Adrenal gland (tissue), 12 donors: ENCODE results near the gene CCDC152. TPM values are rescaled to one million over a fixed set of nuclear protein-coding genes. Genes with fewer than 3 reads are reported as not detected.

Experiments used
- DNase-seq, 7 donors: peaks; one replicate each; pipeline ENCODE4 v3.0.0-alpha.2; 2019 to 2020
- H3K27ac ChIP-seq, 5 donors: fragments of 200-600 bp; sonication (generic) in 4 of 5; 1 replicate in 3 of 5; 2 replicates in 2 of 5; pipeline versions ENCODE4 v1.5.1 to v1.8.0; 2016 to 2020; ENCODE audit warnings: mild to moderate bottlenecking in 1 of 5
- H3K27me3 ChIP-seq: fragments of 200-600 bp; 2 replicates; pipeline ENCODE4 v1.8.0; 2021
- H3K36me3 ChIP-seq, 2 donors: fragments of 200-600 bp; replicated peaks in 1 of 2; 1 replicate in 1 of 2; 2 replicates in 1 of 2; pipeline versions ENCODE4 v1.5.1 to v1.8.0; 2018 to 2022
- H3K4me1 ChIP-seq, 2 donors: fragments of 200-600 bp; replicated peaks in 1 of 2; 1 replicate in 1 of 2; 2 replicates in 1 of 2; pipeline versions ENCODE4 v1.5.1 to v1.8.0; 2018 to 2021
- H3K4me3 ChIP-seq, 4 donors: fragments of 200-600 bp; sonication (generic) in 3 of 4; one replicate each; pipeline ENCODE4 v1.5.1; 2016 to 2018
- H3K9me3 ChIP-seq, 3 donors: fragments of 200-600 bp; sonication (generic) in 1 of 3; replicated peaks in 1 of 3; 1 replicate in 2 of 3; 2 replicates in 1 of 3; pipeline versions ENCODE4 v1.5.1 to v1.8.0; 2016 to 2021
- POLR2A ChIP-seq, 2 donors: fragments of 450-650 bp; IDR thresholded peaks; one replicate each; pipeline ENCODE4 v1.6.1; 2017; ENCODE audit warnings: antibody characterized with exemption in 2 of 2, mild to moderate bottlenecking in 2 of 2, moderate library complexity in 1 of 2
- WGBS, 4 donors: extraction: QIAGEN DNeasy Blood & Tissue Kit in 2 of 4; methylation state at CpG; one replicate each; pipeline versions ENCODE4 v1.1.5 to v1.1.7; 2013 to 2017; 5-methylcytosine and 5-hydroxymethylcytosine counted together
- intact Hi-C, 2 donors: fragments of 100-400 bp; cut with DNase I; formaldehyde crosslinking; loops; one replicate each; pipeline versions ENCODE4 v1.14.1 to v1.15.0; 2022 to 2023
- polyA plus RNA-seq, 3 donors: library from polyadenylated mRNA; stranded (reverse); fragments of 200-250 nt in 2 of 3; fragments of 350-450 nt in 1 of 3; fragmentation: Illumina TruSeq in 1 of 3; extraction: RNeasy Lipid Tissue Mini Kit (QIAGEN cat#74804) in 1 of 3; gene quantifications; one replicate each; pipeline ENCODE4 v1.2.3, GENCODE V29; 2013 to 2014
- total RNA-seq, 9 donors: library from RNA; depleted of rRNA in 4 of 9; stranded (reverse); fragments of >200 nt in 4 of 9; fragments of 120-200 nt in 1 of 9; fragmentation: NEBNext Ultra II Directional in 1 of 9; extraction: Animal tissue kit (Norgen Biotek cat#: 25700) in 1 of 9; gene quantifications; one replicate each; pipeline versions ENCODE4 v1.1.0 to v1.2.4, GENCODE V29; 2013 to 2023
- TF ChIP-seq, protein P1 (sequence below), 6 experiments: fragments of 450-650 bp in 4 of 6; fragments of 200-600 bp in 2 of 6; sonication (generic) in 1 of 6; IDR thresholded peaks; 1 replicate in 5 of 6; 2 replicates in 1 of 6; pipeline versions ENCODE4 v1.5.1 to v1.8.0; 2016 to 2021; ENCODE audit warnings: antibody characterized with exemption in 6 of 6, mild to moderate bottlenecking in 2 of 6, moderate library complexity in 1 of 6
- donor health status: healthy with polysubstance abuse.
- donor health status: Bipolar disorder and iron deficiency.
- donor health status: DM: yes; HTN: yes; CAD: no.
- donor health status: DM: no; HTN: no; CAD: no.
- donor health status: DM: no; HTN: no; CAD: no.
- donor health status: DM: yes; HTN: yes; CAD: no.

The CCDC152 gene
- total and polyA plus RNA-seq, 12 donors = 0.26 to 1.9 (median 0.72) TPM; not detected in 1

DNA sequence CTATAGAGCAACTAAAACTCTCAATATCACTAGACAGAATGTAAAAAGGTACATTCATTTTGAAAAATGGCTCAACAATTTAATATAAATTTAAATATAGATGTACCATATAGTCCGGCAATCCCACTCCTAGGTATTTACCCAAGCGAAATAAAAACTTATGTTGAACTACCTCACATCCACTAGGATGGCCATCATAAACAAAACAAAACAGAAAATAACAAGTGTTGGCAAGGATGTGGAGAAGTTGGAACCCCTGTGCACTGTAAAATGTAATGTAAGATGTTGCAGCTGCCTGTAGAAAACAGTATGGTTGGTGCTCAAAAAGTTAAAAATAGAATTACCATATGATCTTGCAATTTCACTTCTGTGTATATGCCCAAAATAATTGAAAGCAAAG is 91.9 kb downstream of the CCDC152 start:
- TF ChIP-seq POLR2A (IDR thresholded peaks at IDR 0.05) = no peak
- TF ChIP-seq, protein P1, sequence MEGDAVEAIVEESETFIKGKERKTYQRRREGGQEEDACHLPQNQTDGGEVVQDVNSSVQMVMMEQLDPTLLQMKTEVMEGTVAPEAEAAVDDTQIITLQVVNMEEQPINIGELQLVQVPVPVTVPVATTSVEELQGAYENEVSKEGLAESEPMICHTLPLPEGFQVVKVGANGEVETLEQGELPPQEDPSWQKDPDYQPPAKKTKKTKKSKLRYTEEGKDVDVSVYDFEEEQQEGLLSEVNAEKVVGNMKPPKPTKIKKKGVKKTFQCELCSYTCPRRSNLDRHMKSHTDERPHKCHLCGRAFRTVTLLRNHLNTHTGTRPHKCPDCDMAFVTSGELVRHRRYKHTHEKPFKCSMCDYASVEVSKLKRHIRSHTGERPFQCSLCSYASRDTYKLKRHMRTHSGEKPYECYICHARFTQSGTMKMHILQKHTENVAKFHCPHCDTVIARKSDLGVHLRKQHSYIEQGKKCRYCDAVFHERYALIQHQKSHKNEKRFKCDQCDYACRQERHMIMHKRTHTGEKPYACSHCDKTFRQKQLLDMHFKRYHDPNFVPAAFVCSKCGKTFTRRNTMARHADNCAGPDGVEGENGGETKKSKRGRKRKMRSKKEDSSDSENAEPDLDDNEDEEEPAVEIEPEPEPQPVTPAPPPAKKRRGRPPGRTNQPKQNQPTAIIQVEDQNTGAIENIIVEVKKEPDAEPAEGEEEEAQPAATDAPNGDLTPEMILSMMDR (IDR thresholded peaks at IDR 0.05) = no peak
- intact Hi-C loops = no loop called here

GRCh38 chr5:42851481-42851880 is 94.9 kb downstream of the CCDC152 start:
- Histone ChIP-seq H3K9me3 (no peaks in the 10 kb centered on the region), H3K27me3 (no peaks in the 10 kb centered on the region), H3K36me3 (no peaks in the 10 kb centered on the region), H3K4me1 (peaks cover 8 to 31% of the 10 kb centered on the region in 2 donors), H3K27ac (no peak overlapping the region), H3K4me3 (no peak overlapping the region)
- TF ChIP-seq, protein P1 (IDR thresholded peaks at IDR 0.05) = no peak
- TF ChIP-seq POLR2A (IDR thresholded peaks at IDR 0.05) = no peak
- DNase-seq = no peak
- intact Hi-C loops = no loop called here
- WGBS, 4 donors = 78 to 89% (median 83%) methylated on average over 6 of the region's 6 CpGs

More for the DNA sequence above, 91.9 kb downstream of the CCDC152 start:
- DNase-seq = no peak
- H3K36me3 ChIP-seq = no peaks in the 10 kb centered on the region
- 90 to 97% (median 94%) methylated on average over 2 of the region's 2 CpGs for WGBS, 4 donors
- peaks cover 15 to 22% of the 10 kb centered on the region in 2 donors for H3K4me1 ChIP-seq
- H3K27ac ChIP-seq = no peak overlapping the region
- H3K27me3 ChIP-seq = no peaks in the 10 kb centered on the region
- no peak overlapping the region for H3K4me3 ChIP-seq
- no peaks in the 10 kb centered on the region for H3K9me3 ChIP-seq

Other genes starting within 250 kb of the CCDC152 start
- gene SELENOP, start 55.1 kb downstream of the CCDC152 start, total RNA-seq = 1,000 to 10,000 TPM in 3 of 9 donors, 100 to 1,000 TPM in 6; 253 to 1,654 (median 825) TPM
- 100 to 1,000 TPM in 2 of 3 donors, 10 to 100 TPM in 1; 66.0 to 232 (median 127) TPM for gene SELENOP, start 55.1 kb downstream of the CCDC152 start, polyA plus RNA-seq